Panc1 (cell line): ENCODE results near the gene TCF3. TPM values are rescaled to one million over a fixed set of nuclear protein-coding genes. Genes with fewer than 3 reads are reported as not detected.

ENCODE experiments used
- ATAC-seq: fragments of 200-7000 bp; cut with Tn5 transposase; 2 replicates; pipeline ENCODE4 v1.9.1; 2020; ENCODE audit warnings: mild to moderate bottlenecking, moderate library complexity
- BruUV-seq: library from RNA; stranded (reverse); fragments of 400-500 nt; replicated peaks from 2 replicates; lab custom pipeline; 2021; lab: Mats Ljungman, UMichigan
- CTCF ChIA-PET: fragments of 300-600 bp; sonication (Branson Sonifier 250); formaldehyde crosslinking; loops from one replicate; lab custom pipeline; 2022; ENCODE audit warnings: antibody characterized with exemption; lab: Charles Lee
- POLR2A ChIA-PET: fragments of 300-600 bp; sonication (Branson Sonifier 250); formaldehyde crosslinking; loops from one replicate; lab custom pipeline; 2022; ENCODE audit warnings: antibody characterized with exemption; lab: Charles Lee
- DNase-seq: peaks from one replicate; pipeline ENCODE4 v3.0.0-alpha.2; 2010; ENCODE audit warnings: low read depth, low spot score
- H3K27ac ChIP-seq: 2 replicates; pipeline ENCODE4 v1.5.1; 2011; ENCODE audit warnings: mild to moderate bottlenecking, low read length, inconsistent platforms
- H3K27me3 ChIP-seq: fragments of 200-500 bp; sonication (Bioruptor generic); 2 replicates; pipeline ENCODE4 v1.6.0; 2014; ENCODE audit warnings: low read length, inconsistent platforms; ENCODE audit not compliant: control insufficient read depth, insufficient read depth
- H3K36me3 ChIP-seq: fragments of 200-500 bp; sonication (Bioruptor generic); 2 replicates; pipeline ENCODE4 v1.5.1; 2014; ENCODE audit warnings: inconsistent platforms, mild to moderate bottlenecking, low read length, moderate library complexity; ENCODE audit not compliant: control insufficient read depth, insufficient read depth
- H3K4me1 ChIP-seq: 2 replicates; pipeline ENCODE4 v1.5.1; 2011; ENCODE audit warnings: inconsistent platforms, mild to moderate bottlenecking, low read length, moderate library complexity; ENCODE audit not compliant: control insufficient read depth, insufficient read depth
- H3K4me3 ChIP-seq, 2 experiments: 2 replicates each; pipeline ENCODE4 v1.5.1; 2011 to 2012; ENCODE audit warnings: low read depth in 2 of 2, low read length in 2 of 2, mild to moderate bottlenecking in 2 of 2, inconsistent platforms in 1 of 2, moderate library complexity in 1 of 2
- H3K9me3 ChIP-seq: fragments of 200-500 bp; sonication (Bioruptor generic); 2 replicates; pipeline ENCODE4 v1.5.1; 2014; ENCODE audit warnings: low read depth, mild to moderate bottlenecking, inconsistent platforms, low read length, moderate library complexity; ENCODE audit not compliant: control insufficient read depth, insufficient read depth
- POLR2AphosphoS5 ChIP-seq: IDR thresholded peaks from 2 replicates; pipeline ENCODE4 v1.6.1; 2012; ENCODE audit warnings: mild to moderate bottlenecking, low read depth, low read length, moderate library complexity
- SIN3A ChIP-seq: IDR thresholded peaks from 2 replicates; pipeline ENCODE4 v1.6.1; 2012; ENCODE audit warnings: low read depth, mild to moderate bottlenecking, low read length, moderate library complexity, borderline replicate concordance; ENCODE audit not compliant: insufficient read depth
- TCF7L2 ChIP-seq: IDR thresholded peaks from 2 replicates; pipeline ENCODE4 v1.6.1; 2011; ENCODE audit warnings: mild to moderate bottlenecking, low read depth, low read length, inconsistent platforms
- in situ Hi-C: cut with HindIII; loops from 2 replicates; pipeline ENCODE4 v1.10.0; 2016; ENCODE audit warnings: low sequenced_read_pairs, low pct_unique_long_range_greater_than_20kb
- intact Hi-C: fragments of 100-400 bp; cut with micrococcal nuclease; formaldehyde crosslinking; loops from one replicate; pipeline ENCODE4 v1.10.0; 2022; ENCODE audit not compliant: unreplicated experiment
- total RNA-seq: library from RNA; stranded (reverse); gene quantifications from one replicate; pipeline ENCODE4 v1.2.1, GENCODE V29; 2021; ENCODE audit not compliant: unreplicated experiment
- TF ChIP-seq, protein P1 (sequence below), 2 experiments: IDR thresholded peaks; 2 replicates each; pipeline ENCODE4 v1.6.1; 2011 to 2012; ENCODE audit warnings: low read depth in 2 of 2, control low read depth in 1 of 2, low read length in 1 of 2, mild to moderate bottlenecking in 1 of 2, moderate library complexity in 1 of 2; ENCODE audit not compliant: insufficient read depth in 1 of 2
- TF ChIP-seq, protein P2 (sequence below): fragments of 450-650 bp; IDR thresholded peaks from 2 replicates; pipeline ENCODE4 v1.5.1; 2017; ENCODE audit warnings: mild to moderate bottlenecking

TCF3 gene
- total RNA-seq, 1 experiment from 2014 or later, result 175 TPM

DNA sequence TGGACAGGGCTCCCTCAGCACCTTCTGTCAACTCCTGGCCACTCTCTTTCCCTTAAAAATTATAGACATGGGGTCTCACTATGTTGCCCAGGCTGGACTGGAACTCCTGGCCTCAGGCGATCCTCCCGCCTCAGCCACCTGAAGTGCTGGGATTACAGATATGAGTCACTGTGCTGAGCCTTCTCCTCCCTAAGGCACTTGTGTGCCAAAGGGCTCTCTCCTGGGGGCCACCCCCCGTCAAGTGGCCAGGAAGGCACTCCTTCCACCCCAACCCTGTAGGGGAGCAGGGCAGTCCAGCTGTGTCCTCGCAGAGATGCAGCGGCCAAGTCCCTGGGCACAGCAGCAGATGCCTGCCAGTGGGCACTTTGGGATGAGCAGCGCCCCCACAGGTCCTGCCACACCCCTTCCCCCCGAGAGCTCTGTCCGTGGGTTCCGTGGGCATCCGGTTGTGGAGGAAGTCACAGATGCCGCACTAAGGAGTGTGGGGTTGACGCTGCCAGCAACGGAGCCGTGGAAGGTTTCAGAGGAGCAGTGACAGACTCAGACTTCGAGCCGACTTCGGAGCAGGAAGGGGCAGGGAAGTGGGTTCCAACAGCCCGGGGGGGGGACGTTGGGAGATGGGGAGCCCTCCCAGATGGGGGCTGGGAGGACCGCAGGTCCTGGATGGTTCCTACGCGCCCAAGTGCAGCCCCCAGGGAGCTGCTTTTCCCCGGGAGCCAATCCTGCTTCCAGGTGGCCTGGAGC is 43.9 kb downstream of the TCF3 start:
- TF ChIP-seq, protein P1, sequence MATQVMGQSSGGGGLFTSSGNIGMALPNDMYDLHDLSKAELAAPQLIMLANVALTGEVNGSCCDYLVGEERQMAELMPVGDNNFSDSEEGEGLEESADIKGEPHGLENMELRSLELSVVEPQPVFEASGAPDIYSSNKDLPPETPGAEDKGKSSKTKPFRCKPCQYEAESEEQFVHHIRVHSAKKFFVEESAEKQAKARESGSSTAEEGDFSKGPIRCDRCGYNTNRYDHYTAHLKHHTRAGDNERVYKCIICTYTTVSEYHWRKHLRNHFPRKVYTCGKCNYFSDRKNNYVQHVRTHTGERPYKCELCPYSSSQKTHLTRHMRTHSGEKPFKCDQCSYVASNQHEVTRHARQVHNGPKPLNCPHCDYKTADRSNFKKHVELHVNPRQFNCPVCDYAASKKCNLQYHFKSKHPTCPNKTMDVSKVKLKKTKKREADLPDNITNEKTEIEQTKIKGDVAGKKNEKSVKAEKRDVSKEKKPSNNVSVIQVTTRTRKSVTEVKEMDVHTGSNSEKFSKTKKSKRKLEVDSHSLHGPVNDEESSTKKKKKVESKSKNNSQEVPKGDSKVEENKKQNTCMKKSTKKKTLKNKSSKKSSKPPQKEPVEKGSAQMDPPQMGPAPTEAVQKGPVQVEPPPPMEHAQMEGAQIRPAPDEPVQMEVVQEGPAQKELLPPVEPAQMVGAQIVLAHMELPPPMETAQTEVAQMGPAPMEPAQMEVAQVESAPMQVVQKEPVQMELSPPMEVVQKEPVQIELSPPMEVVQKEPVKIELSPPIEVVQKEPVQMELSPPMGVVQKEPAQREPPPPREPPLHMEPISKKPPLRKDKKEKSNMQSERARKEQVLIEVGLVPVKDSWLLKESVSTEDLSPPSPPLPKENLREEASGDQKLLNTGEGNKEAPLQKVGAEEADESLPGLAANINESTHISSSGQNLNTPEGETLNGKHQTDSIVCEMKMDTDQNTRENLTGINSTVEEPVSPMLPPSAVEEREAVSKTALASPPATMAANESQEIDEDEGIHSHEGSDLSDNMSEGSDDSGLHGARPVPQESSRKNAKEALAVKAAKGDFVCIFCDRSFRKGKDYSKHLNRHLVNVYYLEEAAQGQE (IDR thresholded peaks at IDR 0.05; ENCODE audit: insufficient read depth in 1 of 2, low read depth in 2 of 2, low read length in 1 of 2), result 0 out of 4 replicates have a peak, but pooled peaks of 1 of the 2 experiments have one; percentile 33
- TF ChIP-seq POLR2AphosphoS5, result no peak
- TF ChIP-seq SIN3A, result no peak
- TF ChIP-seq, protein P2, sequence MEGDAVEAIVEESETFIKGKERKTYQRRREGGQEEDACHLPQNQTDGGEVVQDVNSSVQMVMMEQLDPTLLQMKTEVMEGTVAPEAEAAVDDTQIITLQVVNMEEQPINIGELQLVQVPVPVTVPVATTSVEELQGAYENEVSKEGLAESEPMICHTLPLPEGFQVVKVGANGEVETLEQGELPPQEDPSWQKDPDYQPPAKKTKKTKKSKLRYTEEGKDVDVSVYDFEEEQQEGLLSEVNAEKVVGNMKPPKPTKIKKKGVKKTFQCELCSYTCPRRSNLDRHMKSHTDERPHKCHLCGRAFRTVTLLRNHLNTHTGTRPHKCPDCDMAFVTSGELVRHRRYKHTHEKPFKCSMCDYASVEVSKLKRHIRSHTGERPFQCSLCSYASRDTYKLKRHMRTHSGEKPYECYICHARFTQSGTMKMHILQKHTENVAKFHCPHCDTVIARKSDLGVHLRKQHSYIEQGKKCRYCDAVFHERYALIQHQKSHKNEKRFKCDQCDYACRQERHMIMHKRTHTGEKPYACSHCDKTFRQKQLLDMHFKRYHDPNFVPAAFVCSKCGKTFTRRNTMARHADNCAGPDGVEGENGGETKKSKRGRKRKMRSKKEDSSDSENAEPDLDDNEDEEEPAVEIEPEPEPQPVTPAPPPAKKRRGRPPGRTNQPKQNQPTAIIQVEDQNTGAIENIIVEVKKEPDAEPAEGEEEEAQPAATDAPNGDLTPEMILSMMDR, result no peak
- no TSS peak for BruUV-seq

DNA sequence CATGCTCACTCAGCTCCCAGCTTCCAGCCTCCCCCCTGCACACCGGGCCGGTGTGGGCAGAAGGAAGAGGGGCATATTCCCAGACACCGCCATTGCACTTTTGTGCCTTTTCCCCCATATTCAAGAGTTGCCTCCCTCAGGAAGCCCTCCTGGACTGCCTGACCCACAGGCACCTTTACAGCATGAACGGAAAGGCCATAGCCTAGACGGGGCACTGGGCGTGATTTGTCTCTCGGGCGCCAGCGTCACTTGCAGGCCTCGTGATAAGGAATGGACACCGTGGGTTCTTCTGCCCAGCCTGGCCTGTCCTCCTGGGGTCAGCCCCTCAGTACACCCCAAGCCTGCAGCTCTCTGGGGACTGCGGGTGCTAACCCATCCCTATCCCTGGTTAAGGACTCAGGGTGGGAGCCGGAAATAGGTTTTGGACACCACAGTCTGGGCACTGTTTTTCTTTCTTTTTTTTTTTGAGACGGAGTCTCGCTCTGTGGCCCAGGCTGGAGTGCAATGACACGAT is 46.2 kb downstream of the TCF3 start:
- intact Hi-C loops (no loop called here), in situ Hi-C loops (no loop called here)
- BruUV-seq, result no TSS peak
- CTCF ChIA-PET, result no interaction called here
- Histone ChIP-seq H3K27ac (peak overlapping the region; percentile 83), H3K27me3 (no peaks in the 10 kb centered on the region), H3K36me3 (no peaks in the 10 kb centered on the region; the same call in 1 of the 2 replicates), H3K4me3 (peak overlapping the region; percentile 86 to 89), H3K9me3 (no peaks in the 10 kb centered on the region), H3K4me1 (peaks cover 26% of the 10 kb centered on the region)
- ATAC-seq, result no peak
- DNase-seq, result no peak
- POLR2A ChIA-PET, result no interaction called here
- TF ChIP-seq SIN3A (no peak), TCF7L2 (no peak), POLR2AphosphoS5 (no peak)
- TF ChIP-seq, protein P2, result no peak
- TF ChIP-seq, protein P1 (IDR thresholded peaks at IDR 0.05; ENCODE audit: insufficient read depth in 1 of 2, low read depth in 2 of 2, low read length in 1 of 2), result no peak

More for the DNA sequence above, 43.9 kb downstream of the TCF3 start:
- H3K27ac ChIP-seq, result no peak overlapping the region; the same call in 1 of the 2 replicates
- peaks cover 22% of the 10 kb centered on the region for H3K4me1 ChIP-seq
- in situ Hi-C loops, result no loop called here
- ChIA-PET POLR2A (interaction anchor here (0.7 kb wide), 1 partner anchor 159 kb away, joined by 5 read pairs; no protein-coding TSS in a partner anchor), CTCF (interaction anchor here (0.6 kb wide), 1 partner anchor 172 kb away, joined by 3 read pairs; no protein-coding TSS in a partner anchor)
- H3K9me3 ChIP-seq, result no peaks in the 10 kb centered on the region
- no peaks in the 10 kb centered on the region for H3K27me3 ChIP-seq
- DNase-seq, result no peak
- intact Hi-C loops, result no loop called here
- H3K4me3 ChIP-seq, result no peak overlapping the region
- no peaks in the 10 kb centered on the region; the same call in 1 of the 2 replicates for H3K36me3 ChIP-seq
- no peak for ATAC-seq
